T-helper 2 cell treated with Interferon-gamma antibody and Interleukin-4, amounts not matched to agents 5 μg/mL and 100 μg/mL, for 36 hours (primary cell): ENCODE data around the gene LHFPL3.

Experiments
- DNase-seq: peaks from one replicate; pipeline ENCODE4 v3.0.0; 2021; ENCODE audit warnings: low spot score
- H3K27ac Mint-ChIP-seq: one replicate; pipeline ENCODE4 v1.8.0; 2021; ENCODE audit warnings: mild to moderate bottlenecking, mixed read lengths
- H3K27me3 Mint-ChIP-seq: one replicate; pipeline ENCODE4 v1.8.0; 2021; ENCODE audit warnings: low read depth, mixed read lengths
- H3K36me3 Mint-ChIP-seq: one replicate; pipeline ENCODE4 v1.8.0; 2021; ENCODE audit warnings: low read depth, mixed read lengths
- H3K4me1 Mint-ChIP-seq: one replicate; pipeline ENCODE4 v1.8.0; 2021; ENCODE audit warnings: low read depth, mixed read lengths
- H3K4me3 Mint-ChIP-seq: one replicate; pipeline ENCODE4 v1.8.0; 2022; ENCODE audit warnings: mild to moderate bottlenecking, moderate library complexity, mixed read lengths
- H3K9me3 Mint-ChIP-seq: one replicate; pipeline ENCODE4 v1.8.0; 2021; ENCODE audit warnings: mixed read lengths

The LHFPL3 gene

DNA sequence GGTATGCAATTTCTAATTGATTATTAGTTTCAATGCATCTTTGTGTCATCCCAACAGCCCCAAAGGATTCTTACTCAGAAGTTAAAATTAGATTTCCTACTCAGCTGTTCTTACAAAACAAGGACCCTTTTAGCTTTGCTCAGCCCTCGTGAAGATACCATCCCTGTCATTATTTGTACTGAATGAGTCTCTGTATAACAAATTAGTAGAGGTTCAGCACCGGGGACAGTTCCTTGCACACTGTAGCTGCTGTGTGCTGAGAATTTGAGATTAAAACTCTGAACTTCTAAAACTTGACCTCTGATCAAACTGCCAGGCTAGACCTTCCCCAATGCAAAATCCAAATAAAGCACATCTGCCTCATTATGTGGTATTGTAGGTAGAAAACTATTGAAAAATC, 299.1 kb downstream of the LHFPL3 start:
- Mint-ChIP-seq H3K36me3 (no peaks in the 10 kb centered on the region), H3K4me1 (no peaks in the 10 kb centered on the region), H3K4me3 (no peak overlapping the region), H3K27me3 (no peaks in the 10 kb centered on the region), H3K9me3 (no peaks in the 10 kb centered on the region), H3K27ac (no peak overlapping the region)
- no peak for DNase-seq

DNA sequence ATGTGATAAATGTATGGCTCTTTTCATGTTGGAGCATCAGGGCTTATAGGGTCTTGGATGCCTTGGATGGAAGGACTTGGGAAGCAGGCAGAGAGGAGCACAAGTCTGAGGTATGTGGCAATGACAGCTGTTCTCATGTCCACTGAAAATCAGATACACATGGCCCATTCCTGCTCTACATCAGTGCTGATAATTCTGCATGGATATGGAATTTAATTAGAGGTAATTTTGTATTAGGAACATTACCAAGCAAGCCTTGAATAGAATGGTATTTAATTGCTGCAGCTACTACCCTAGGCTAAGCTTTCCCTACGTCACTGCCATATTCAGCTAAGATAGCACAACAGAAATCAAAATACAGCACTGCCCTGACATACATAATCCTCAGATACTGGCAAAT, 299.6 kb downstream of the LHFPL3 start:
- DNase-seq, result no peak
- Mint-ChIP-seq H3K36me3 (no peaks in the 10 kb centered on the region), H3K27ac (no peak overlapping the region), H3K4me1 (no peaks in the 10 kb centered on the region), H3K9me3 (no peaks in the 10 kb centered on the region), H3K27me3 (no peaks in the 10 kb centered on the region), H3K4me3 (no peak overlapping the region)

- no peaks in the 10 kb centered on the region for H3K36me3 Mint-ChIP-seq
Observed at GRCh38 chr7:104629408-104629807, 301.0 kb downstream of the LHFPL3 start.

DNA sequence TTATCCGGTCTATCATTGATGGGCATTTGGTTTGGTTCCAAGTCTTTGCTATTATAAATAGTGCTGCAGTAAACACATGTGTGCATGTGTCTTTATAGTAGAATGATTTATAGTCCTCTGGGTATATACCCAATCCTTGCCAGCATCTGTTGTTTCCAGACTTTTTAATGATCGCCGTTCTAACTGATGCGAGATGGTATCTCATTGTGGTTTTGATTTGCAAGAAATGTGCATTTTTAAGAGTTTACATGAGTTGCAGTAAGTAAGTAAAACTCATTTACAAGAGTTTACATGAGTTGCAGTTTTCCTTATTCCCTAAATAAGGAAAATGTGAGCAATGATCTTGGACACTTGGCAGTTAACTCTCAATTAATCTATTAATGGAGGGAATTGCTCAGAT, 312.1 kb downstream of the LHFPL3 start:
- H3K27ac Mint-ChIP-seq, result no peak overlapping the region
- no peaks in the 10 kb centered on the region for H3K36me3 Mint-ChIP-seq
- H3K4me1 Mint-ChIP-seq, result no peaks in the 10 kb centered on the region
- H3K4me3 Mint-ChIP-seq, result no peak overlapping the region
- H3K9me3 Mint-ChIP-seq, result no peaks in the 10 kb centered on the region
- H3K27me3 Mint-ChIP-seq, result no peaks in the 10 kb centered on the region
- no peak for DNase-seq

More at GRCh38 chr7:104629408-104629807, 301.0 kb downstream of the LHFPL3 start:
- no peak overlapping the region for H3K4me3 Mint-ChIP-seq
- no peaks in the 10 kb centered on the region for H3K9me3 Mint-ChIP-seq
- H3K4me1 Mint-ChIP-seq, result no peaks in the 10 kb centered on the region
- no peak for DNase-seq
- H3K27ac Mint-ChIP-seq, result no peak overlapping the region
- no peaks in the 10 kb centered on the region for H3K27me3 Mint-ChIP-seq

GRCh38 chr7:104642560-104642959, 314.2 kb downstream of the LHFPL3 start:
- Mint-ChIP-seq H3K36me3 (no peaks in the 10 kb centered on the region), H3K4me1 (no peaks in the 10 kb centered on the region), H3K4me3 (no peak overlapping the region), H3K27ac (no peak overlapping the region), H3K9me3 (no peaks in the 10 kb centered on the region), H3K27me3 (no peaks in the 10 kb centered on the region)
- DNase-seq, result no peak

DNA sequence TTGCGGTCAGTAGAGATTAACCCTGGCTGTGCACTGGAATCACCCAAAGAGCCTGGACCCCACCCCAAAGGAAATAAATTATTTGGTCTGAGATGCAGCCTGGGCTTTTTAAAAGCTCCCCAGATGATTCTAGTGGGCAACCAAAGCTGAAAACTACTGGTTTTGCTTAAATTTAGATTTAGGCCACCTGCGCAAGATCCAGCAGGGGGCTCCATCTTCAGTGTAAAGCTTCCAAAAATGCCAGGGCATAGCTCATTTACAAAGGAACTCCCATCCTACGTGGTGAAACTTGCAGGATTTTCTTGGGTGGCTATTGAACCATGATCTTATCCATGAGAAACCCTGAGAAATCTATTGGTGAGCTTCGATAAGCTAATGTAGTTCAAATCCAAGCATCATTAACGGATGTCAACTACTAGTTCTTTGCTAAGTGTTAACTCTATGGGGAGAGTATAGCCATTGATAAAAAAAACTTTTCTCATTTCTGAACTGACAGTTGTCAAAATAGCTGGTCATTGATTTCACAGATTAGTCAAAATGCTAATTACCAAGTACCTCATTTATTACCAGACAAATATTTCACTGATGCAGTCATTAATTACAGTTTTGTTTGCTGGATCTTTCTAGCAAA, 315.3 kb downstream of the LHFPL3 start:
- no peaks in the 10 kb centered on the region for H3K9me3 Mint-ChIP-seq
- DNase-seq, result no peak
- H3K27ac Mint-ChIP-seq, result no peak overlapping the region
- no peaks in the 10 kb centered on the region for H3K36me3 Mint-ChIP-seq
- H3K4me1 Mint-ChIP-seq, result no peaks in the 10 kb centered on the region
- no peak overlapping the region for H3K4me3 Mint-ChIP-seq
- no peaks in the 10 kb centered on the region for H3K27me3 Mint-ChIP-seq

DNA sequence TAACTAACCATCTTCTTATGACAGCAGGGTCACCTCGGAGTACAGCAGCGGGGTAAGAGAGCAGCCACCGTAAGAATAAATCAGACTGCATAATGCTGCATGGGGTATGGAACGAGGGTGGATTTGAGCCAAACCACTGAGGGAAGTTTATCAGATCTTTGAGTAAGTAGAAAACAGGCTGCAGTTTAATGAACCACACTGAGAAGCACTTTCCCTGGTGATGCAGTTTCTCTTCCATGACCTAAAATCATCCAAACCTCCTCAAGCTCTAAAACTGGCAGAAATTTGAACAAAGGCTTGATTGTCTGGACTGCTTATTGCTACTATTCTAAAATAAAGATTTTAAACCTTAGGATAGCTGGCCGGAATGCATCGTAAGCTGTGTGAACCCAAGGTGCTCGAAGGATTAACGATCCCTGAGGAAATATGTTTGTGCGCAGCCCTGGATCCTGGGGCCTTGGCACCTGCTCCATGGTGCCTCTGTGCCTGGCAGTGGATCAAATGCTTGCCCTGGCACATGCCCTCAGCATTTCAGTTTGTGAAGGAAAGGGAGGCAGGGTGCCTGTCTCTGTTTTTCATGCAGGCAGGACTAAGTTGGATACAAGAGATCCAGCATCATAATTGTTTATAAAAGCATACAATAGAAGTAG, 322.7 kb downstream of the LHFPL3 start:
- Mint-ChIP-seq H3K36me3 (no peaks in the 10 kb centered on the region), H3K9me3 (no peaks in the 10 kb centered on the region), H3K4me1 (no peaks in the 10 kb centered on the region), H3K27me3 (peaks cover 2% of the 10 kb centered on the region), H3K4me3 (no peak overlapping the region), H3K27ac (no peak overlapping the region)
- no peak for DNase-seq

- Mint-ChIP-seq H3K27me3 (peaks cover 2% of the 10 kb centered on the region), H3K36me3 (no peaks in the 10 kb centered on the region), H3K4me3 (no peak overlapping the region), H3K4me1 (no peaks in the 10 kb centered on the region), H3K9me3 (no peaks in the 10 kb centered on the region), H3K27ac (no peak overlapping the region)
- DNase-seq, result no peak
Observed at GRCh38 chr7:104652434-104652833, 324.0 kb downstream of the LHFPL3 start.

DNA sequence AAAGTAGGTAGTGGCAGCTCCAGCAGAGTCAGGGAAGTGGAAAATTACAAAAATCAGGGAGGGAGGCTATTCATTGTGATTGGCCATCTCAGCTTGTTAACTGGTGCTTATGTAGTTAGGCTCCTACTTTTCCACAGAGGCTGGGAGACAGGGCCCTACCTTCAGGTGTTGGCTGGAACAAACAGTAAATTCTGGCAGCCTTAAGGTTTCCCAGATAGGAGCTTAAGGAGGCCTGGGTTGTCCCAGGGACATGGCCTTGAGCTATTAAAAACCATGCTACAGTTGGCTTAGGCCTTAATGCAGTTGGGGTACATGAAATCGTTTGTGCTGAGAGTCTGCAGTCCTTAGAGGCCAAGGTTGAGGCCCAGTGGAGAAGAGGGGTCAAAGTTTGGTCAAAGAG, 324.5 kb downstream of the LHFPL3 start:
- no peak overlapping the region for H3K4me3 Mint-ChIP-seq
- no peaks in the 10 kb centered on the region for H3K9me3 Mint-ChIP-seq
- H3K27ac Mint-ChIP-seq, result no peak overlapping the region
- no peaks in the 10 kb centered on the region for H3K4me1 Mint-ChIP-seq
- no peaks in the 10 kb centered on the region for H3K36me3 Mint-ChIP-seq
- peaks cover 2% of the 10 kb centered on the region for H3K27me3 Mint-ChIP-seq
- DNase-seq, result no peak

GRCh38 chr7:104653825-104654401, 325.5 kb downstream of the LHFPL3 start:
- Mint-ChIP-seq H3K4me3 (no peak overlapping the region), H3K9me3 (no peaks in the 10 kb centered on the region), H3K4me1 (no peaks in the 10 kb centered on the region), H3K27ac (no peak overlapping the region), H3K36me3 (no peaks in the 10 kb centered on the region), H3K27me3 (peaks cover 2% of the 10 kb centered on the region)
- no peak for DNase-seq

- Mint-ChIP-seq H3K4me1 (no peaks in the 10 kb centered on the region), H3K4me3 (no peak overlapping the region), H3K27me3 (peaks cover 2% of the 10 kb centered on the region), H3K27ac (no peak overlapping the region), H3K9me3 (no peaks in the 10 kb centered on the region), H3K36me3 (no peaks in the 10 kb centered on the region)
- no peak for DNase-seq
Observed at GRCh38 chr7:104655592-104655991, 327.2 kb downstream of the LHFPL3 start.

GRCh38 chr7:104656467-104656866, 328.1 kb downstream of the LHFPL3 start:
- Mint-ChIP-seq H3K4me1 (no peaks in the 10 kb centered on the region), H3K4me3 (no peak overlapping the region), H3K9me3 (no peaks in the 10 kb centered on the region), H3K27ac (no peak overlapping the region), H3K27me3 (peaks cover 2% of the 10 kb centered on the region), H3K36me3 (no peaks in the 10 kb centered on the region)
- DNase-seq, result no peak

DNA sequence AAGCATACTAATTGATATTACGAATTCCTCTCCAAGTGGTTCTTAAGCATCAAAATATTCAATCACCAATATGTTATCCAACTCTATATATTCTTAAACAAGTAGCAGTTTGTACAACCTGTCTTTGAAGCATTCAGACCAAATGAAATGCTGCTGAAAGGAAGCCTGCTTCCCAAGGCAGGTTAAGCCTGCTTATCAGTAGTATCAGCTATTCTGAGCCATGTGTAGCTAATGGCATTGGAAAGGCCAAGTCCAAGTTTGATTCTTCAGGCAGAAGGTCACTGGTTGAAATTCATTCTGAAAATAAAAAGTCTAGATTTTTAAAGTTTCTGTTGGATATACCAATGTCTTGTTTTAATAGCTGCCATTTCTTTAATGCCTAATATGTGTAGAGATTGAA, 328.7 kb downstream of the LHFPL3 start:
- Mint-ChIP-seq H3K4me3 (no peak overlapping the region), H3K4me1 (no peaks in the 10 kb centered on the region), H3K36me3 (no peaks in the 10 kb centered on the region), H3K9me3 (no peaks in the 10 kb centered on the region), H3K27me3 (peaks cover 2% of the 10 kb centered on the region), H3K27ac (no peak overlapping the region)
- DNase-seq, result no peak

DNA sequence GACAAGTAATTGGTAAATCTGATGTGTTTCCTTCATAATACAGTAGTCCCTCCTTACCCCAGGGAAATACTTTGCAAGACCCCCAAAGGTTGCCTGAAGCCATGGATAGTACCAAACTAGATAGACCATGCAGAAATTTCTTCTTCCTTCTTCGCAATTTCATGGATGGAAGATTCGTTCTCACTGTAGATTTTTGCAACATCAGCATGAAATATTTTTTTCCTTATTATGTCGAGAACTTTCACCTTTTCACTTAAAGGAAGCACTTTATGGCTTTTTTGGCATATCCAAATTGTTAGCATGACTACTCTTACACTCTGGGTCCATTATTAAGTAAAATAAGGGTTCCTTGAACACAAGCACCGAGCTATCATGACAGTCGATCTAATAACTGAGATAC, 333.2 kb downstream of the LHFPL3 start:
- no peak for DNase-seq
- H3K4me1 Mint-ChIP-seq, result no peaks in the 10 kb centered on the region
- H3K4me3 Mint-ChIP-seq, result no peak overlapping the region
- H3K27me3 Mint-ChIP-seq, result no peaks in the 10 kb centered on the region
- no peak overlapping the region for H3K27ac Mint-ChIP-seq
- no peaks in the 10 kb centered on the region for H3K36me3 Mint-ChIP-seq
- no peaks in the 10 kb centered on the region for H3K9me3 Mint-ChIP-seq

DNA sequence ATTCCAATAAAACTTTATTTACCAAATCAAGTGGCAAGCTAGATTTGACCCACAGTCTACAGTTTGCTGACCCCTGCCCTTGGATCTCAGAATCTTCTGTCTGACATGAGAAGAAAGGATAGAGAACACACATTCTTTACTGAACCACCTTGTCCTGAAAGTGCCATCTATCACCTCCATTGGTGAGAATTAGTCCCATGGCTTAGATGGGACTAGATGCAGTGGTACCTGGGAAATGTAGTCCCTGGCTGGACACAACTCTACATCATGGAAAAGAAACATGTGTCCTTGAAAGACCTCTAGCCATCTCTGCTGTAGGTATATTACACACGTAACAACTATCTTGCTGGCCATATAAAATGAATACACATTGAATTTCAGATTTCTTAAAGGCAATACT, 336.2 kb downstream of the LHFPL3 start:
- Mint-ChIP-seq H3K27ac (no peak overlapping the region), H3K4me3 (no peak overlapping the region), H3K4me1 (no peaks in the 10 kb centered on the region), H3K27me3 (no peaks in the 10 kb centered on the region), H3K36me3 (no peaks in the 10 kb centered on the region), H3K9me3 (no peaks in the 10 kb centered on the region)
- DNase-seq, result no peak
